Lung microvascular endothelial cell (primary cell): ENCODE results near the gene HNF4A. TPM values are rescaled to one million over a fixed set of nuclear protein-coding genes. Genes with fewer than 3 reads are reported as not detected.

Experiments used
- DNase-seq, 2 donors: peaks; one replicate each; pipeline versions ENCODE4 v3.0.0 to v3.0.0-alpha.2; 2010; ENCODE audit warnings: low read depth in 2 of 2
- total RNA-seq: library from RNA; depleted of rRNA; stranded (reverse); fragments of >200 nt; gene quantifications from 2 replicates; pipeline ENCODE4 v1.2.1, GENCODE V29; 2014

Gene HNF4A
- total RNA-seq, 1 donor from 2014 or later: not detected

- no peak for DNase-seq
Observed at GRCh38 chr20:44405785-44406571, 50.5 kb downstream of the HNF4A start.

GRCh38 chr20:44406572-44407137 lies 51.2 kb downstream of the HNF4A start:
- no peak for DNase-seq

GRCh38 chr20:44407402-44408184 lies 52.1 kb downstream of the HNF4A start:
- no peak for DNase-seq

GRCh38 chr20:44409132-44409600 lies 53.7 kb downstream of the HNF4A start:
- DNase-seq: no peak

- DNase-seq: no peak
Observed at GRCh38 chr20:44410583-44411019, 55.1 kb downstream of the HNF4A start.

GRCh38 chr20:44411020-44411756 lies 55.7 kb downstream of the HNF4A start:
- DNase-seq: no peak

- no peak for DNase-seq
Observed at GRCh38 chr20:44411757-44412401, 56.4 kb downstream of the HNF4A start.

- no peak for DNase-seq
Observed at GRCh38 chr20:44412402-44413144, 57.1 kb downstream of the HNF4A start.

- no peak for DNase-seq
Observed at GRCh38 chr20:44413575-44414345, 58.3 kb downstream of the HNF4A start.

GRCh38 chr20:44414346-44414714 lies 58.8 kb downstream of the HNF4A start:
- DNase-seq: no peak

- DNase-seq: no peak
Observed at GRCh38 chr20:44414808-44415207, 59.3 kb downstream of the HNF4A start.

- no peak for DNase-seq
Observed at GRCh38 chr20:44415833-44416715, 60.6 kb downstream of the HNF4A start.

GRCh38 chr20:44418069-44418905 lies 62.8 kb downstream of the HNF4A start:
- no peak for DNase-seq

GRCh38 chr20:44419131-44419844 lies 63.8 kb downstream of the HNF4A start:
- DNase-seq: no peak

- no peak for DNase-seq
Observed at GRCh38 chr20:44420497-44420896, 65.0 kb downstream of the HNF4A start.

- DNase-seq: no peak
Observed at GRCh38 chr20:44422083-44422482, 66.6 kb downstream of the HNF4A start.

- no peak for DNase-seq
Observed at GRCh38 chr20:44423480-44423879, 68.0 kb downstream of the HNF4A start.
